Endothelial cell of umbilical vein (primary cell): ENCODE data around the gene NR6A1. TPM values are rescaled to one million over a fixed set of nuclear protein-coding genes. Genes with fewer than 3 reads are reported as not detected.

Experiments used
- BruUV-seq: library from RNA; stranded (reverse); fragments of 400-500 nt; replicated peaks from 2 replicates; lab custom pipeline; 2021; lab: Mats Ljungman, UMichigan
- CTCF ChIA-PET: fragments of 300-600, 350-600 bp; sonication (Branson Sonifier 250); formaldehyde crosslinking; loops from one replicate; lab custom pipeline; 2021; ENCODE audit warnings: antibody characterized with exemption, inconsistent platforms; lab: Charles Lee
- POLR2A ChIA-PET: fragments of 300-600, 350-600 bp; sonication (Branson Sonifier 250); formaldehyde crosslinking; loops from one replicate; lab custom pipeline; 2021; ENCODE audit warnings: antibody characterized with exemption, inconsistent platforms; lab: Charles Lee
- DNase-seq: peaks from one replicate; pipeline ENCODE4 v3.0.0-alpha.2; 2011; ENCODE audit warnings: low read depth, low spot score
- FAIRE-seq: peaks from 2 replicates; lab custom pipeline; 2011; peaks lifted over from hg19 to GRCh38; lab: Jason Lieb, UNC
- H2AFZ ChIP-seq: 2 replicates; pipeline ENCODE4 v1.6.0; 2012; ENCODE audit warnings: low read depth, low read length, control low read depth, inconsistent platforms
- H3K27ac ChIP-seq: 2 replicates; pipeline ENCODE4 v1.5.1; 2011; ENCODE audit warnings: low read depth, mild to moderate bottlenecking, control low read depth, low read length, moderate library complexity; ENCODE audit not compliant: insufficient read depth
- H3K27me3 ChIP-seq, 2 experiments: 2 replicates each; pipeline versions ENCODE4 v1.6.0 to v1.6.1; 2011; ENCODE audit warnings: low read length in 2 of 2, mixed read lengths in 1 of 2; ENCODE audit not compliant: control insufficient read depth in 2 of 2, insufficient read depth in 2 of 2
- H3K36me3 ChIP-seq, 2 experiments: 2 replicates in 1 of 2; 3 replicates in 1 of 2; pipeline ENCODE4 v1.5.1; 2011; ENCODE audit warnings: low read length in 2 of 2, mild to moderate bottlenecking in 1 of 2, moderate library complexity in 1 of 2; ENCODE audit not compliant: control insufficient read depth in 2 of 2, insufficient read depth in 2 of 2; ENCODE audit errors: extremely low read depth in 1 of 2
- H3K4me1 ChIP-seq: 3 replicates; pipeline ENCODE4 v1.5.1; 2011; ENCODE audit warnings: mild to moderate bottlenecking, low read length; ENCODE audit not compliant: control insufficient read depth, insufficient read depth; ENCODE audit errors: extremely low read depth
- H3K4me2 ChIP-seq: 2 replicates; pipeline ENCODE4 v1.6.1; 2011; ENCODE audit warnings: low read length, control low read depth, mixed read lengths; ENCODE audit not compliant: insufficient read depth
- H3K4me3 ChIP-seq, 3 experiments: fragments of 200-600 bp in 1 of 3; sonication (generic), shearing (Covaris generic) in 1 of 3; replicated peaks in 1 of 3; 2 replicates each; pipeline ENCODE4 v1.5.1; 2011 to 2016; ENCODE audit warnings: control low read depth in 3 of 3, low read length in 3 of 3, mild to moderate bottlenecking in 2 of 3, inconsistent platforms in 1 of 3, low read depth in 1 of 3, moderate library complexity in 1 of 3; ENCODE audit not compliant: insufficient read depth in 1 of 3
- H3K79me2 ChIP-seq: 2 replicates; pipeline ENCODE4 v1.6.0; 2012; ENCODE audit warnings: low read length, inconsistent platforms; ENCODE audit not compliant: control insufficient read depth, insufficient read depth
- H3K9ac ChIP-seq: replicated peaks from 2 replicates; pipeline ENCODE3; 2011; ENCODE audit warnings: low read length, control low read depth; ENCODE audit not compliant: insufficient read depth; ENCODE audit errors: extremely low read depth
- H3K9me1 ChIP-seq: replicated peaks from 3 replicates; pipeline ENCODE4 v1.6.0; 2011; ENCODE audit warnings: mild to moderate bottlenecking, low read length; ENCODE audit not compliant: control insufficient read depth, insufficient read depth; ENCODE audit errors: extremely low read depth
- H3K9me3 ChIP-seq: replicated peaks from 2 replicates; pipeline ENCODE4 v1.5.1; 2012; ENCODE audit warnings: low read length, inconsistent platforms; ENCODE audit not compliant: control insufficient read depth, insufficient read depth
- H4K20me1 ChIP-seq: replicated peaks from 2 replicates; pipeline ENCODE3; 2011; ENCODE audit warnings: mild to moderate bottlenecking, low read length; ENCODE audit not compliant: control insufficient read depth, insufficient read depth; ENCODE audit errors: extremely low read depth
- EZH2 ChIP-seq: IDR thresholded peaks from 2 replicates; pipeline ENCODE4 v1.6.1; 2012; ENCODE audit warnings: borderline replicate concordance, low read depth, mild to moderate bottlenecking, moderate library complexity, low read length, inconsistent platforms; ENCODE audit not compliant: severe bottlenecking
- FOS ChIP-seq: IDR thresholded peaks from 2 replicates; pipeline ENCODE4 v1.6.1; 2011; ENCODE audit warnings: mild to moderate bottlenecking, low read length, moderate library complexity, borderline replicate concordance; ENCODE audit not compliant: insufficient read depth
- GATA2 ChIP-seq: IDR thresholded peaks from 2 replicates; pipeline ENCODE4 v1.7.0; 2011; ENCODE audit warnings: low read depth, mild to moderate bottlenecking, moderate library complexity, mixed read lengths, low read length; ENCODE audit not compliant: insufficient read length, insufficient read depth
- JUN ChIP-seq: IDR thresholded peaks from 2 replicates; pipeline ENCODE4 v1.6.1; 2011; ENCODE audit warnings: borderline replicate concordance, low read depth; ENCODE audit not compliant: insufficient read length, insufficient read depth
- MAX ChIP-seq: IDR thresholded peaks from 2 replicates; pipeline ENCODE4 v1.6.1; 2011; ENCODE audit not compliant: insufficient read depth, insufficient read length
- MYC ChIP-seq: IDR thresholded peaks from one replicate; pipeline ENCODE4 v1.6.1; 2011; ENCODE audit warnings: mild to moderate bottlenecking, low read depth, low read length
- POLR2A ChIP-seq: IDR thresholded peaks from 2 replicates; pipeline ENCODE4 v1.6.1; 2012; ENCODE audit warnings: low read depth, mild to moderate bottlenecking, control low read depth, low read length
- POLR2AphosphoS5 ChIP-seq: IDR thresholded peaks from 2 replicates; pipeline ENCODE4 v1.6.1; 2012; ENCODE audit warnings: low read depth, mild to moderate bottlenecking, control low read depth, low read length, moderate library complexity; ENCODE audit not compliant: insufficient read depth
- dilution Hi-C: fragments of 300-500 bp; cut with MboI; formaldehyde crosslinking; loops from one replicate; pipeline ENCODE4 v1.15.0; 2019; ENCODE audit warnings: low sequenced_read_pairs; ENCODE audit not compliant: extremely low pct_ligation_motif_present
- intact Hi-C: fragments of 100-400 bp; cut with micrococcal nuclease; formaldehyde crosslinking; loops from one replicate; pipeline ENCODE4 v1.10.0; 2022
- polyA plus RNA-seq, 4 experiments: library from polyadenylated mRNA; depleted of rRNA in 3 of 4; stranded (reverse) in 3 of 4; unstranded in 1 of 4; fragments of >200 nt; gene quantifications; 2 replicates each; pipeline versions ENCODE4 v1.2.1 to v1.2.3, GENCODE V29; 2011 to 2012; ENCODE audit warnings: missing spikeins in 1 of 4
- total RNA-seq: library from RNA; stranded (reverse); gene quantifications from 2 replicates; pipeline ENCODE4 v1.2.3, GENCODE V29; 2021
- TF ChIP-seq, protein P1 (sequence below), 2 donors: IDR thresholded peaks; 1 replicate in 1 of 2; 2 replicates in 1 of 2; pipeline ENCODE4 v1.5.1; 2011; ENCODE audit warnings: low read length in 2 of 2, mild to moderate bottlenecking in 2 of 2, moderate library complexity in 2 of 2, control low read depth in 1 of 2, inconsistent platforms in 1 of 2, low read depth in 1 of 2; ENCODE audit not compliant: insufficient read depth in 1 of 2; ENCODE audit errors: extremely low read depth in 1 of 2

The NR6A1 gene
- total and polyA plus RNA-seq, 2 donors (not counting 3 experiments of a cell fraction or from before 2014, with no cell fraction given), result 0.17 to 1.2 TPM

DNA sequence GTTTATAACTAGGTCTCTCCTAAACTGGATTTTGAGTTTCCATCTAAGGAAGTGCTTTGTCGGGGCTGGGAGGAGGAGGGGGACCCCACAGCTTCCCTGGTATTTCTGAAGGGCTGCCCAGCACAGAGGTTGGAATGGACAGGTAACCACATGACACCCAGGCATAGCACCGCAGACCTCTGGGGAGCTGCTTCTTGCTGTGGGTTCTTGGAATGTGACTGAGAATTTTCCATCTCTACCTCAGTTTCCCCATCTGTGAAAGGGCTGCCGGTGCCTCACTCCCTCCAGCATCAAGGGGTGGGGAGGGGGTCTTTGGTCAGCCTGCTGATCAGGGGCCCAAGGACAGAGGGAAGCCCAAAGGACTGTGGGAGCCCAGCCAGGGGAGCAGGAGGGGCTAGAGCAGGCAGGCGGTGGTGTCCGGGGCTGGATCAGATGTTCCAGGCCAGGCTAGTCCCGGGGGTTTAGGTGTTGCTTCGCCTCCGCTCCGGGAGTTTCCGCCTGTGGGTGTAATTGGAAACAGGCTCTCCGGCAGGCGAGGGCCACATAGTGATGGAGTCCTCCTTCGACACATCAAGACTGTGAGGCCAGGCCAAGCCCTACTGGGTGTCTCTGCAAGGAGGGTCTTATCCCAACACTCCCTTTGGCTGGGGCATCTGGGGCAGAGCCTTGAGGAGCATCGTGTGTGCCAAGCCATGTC, 9.1 kb upstream of the NR6A1 start:
- FAIRE-seq (no peak), DNase-seq (no peak)
- no peak overlapping the region for H3K4me3 ChIP-seq
- no peaks in the 10 kb centered on the region for H3K9me3 ChIP-seq
- CTCF ChIA-PET, result interaction anchor here (0.6 to 11.2 kb wide), 13 partner anchors 9 to 592 kb away, joined by 3 to 967 read pairs (median 4); partner anchors contain the start of genes NR6A1, SCAI and WDR38
- no peaks in the 10 kb centered on the region for H3K36me3 ChIP-seq
- H3K79me2 ChIP-seq, result no peaks in the 10 kb centered on the region
- dilution Hi-C loops, result no loop called here
- TF ChIP-seq POLR2A (no peak), POLR2AphosphoS5 (no peak), MYC (no peak), JUN (no peak), GATA2 (no peak), EZH2 (no peak), FOS (no peak), MAX (no peak)
- TF ChIP-seq, protein P1, sequence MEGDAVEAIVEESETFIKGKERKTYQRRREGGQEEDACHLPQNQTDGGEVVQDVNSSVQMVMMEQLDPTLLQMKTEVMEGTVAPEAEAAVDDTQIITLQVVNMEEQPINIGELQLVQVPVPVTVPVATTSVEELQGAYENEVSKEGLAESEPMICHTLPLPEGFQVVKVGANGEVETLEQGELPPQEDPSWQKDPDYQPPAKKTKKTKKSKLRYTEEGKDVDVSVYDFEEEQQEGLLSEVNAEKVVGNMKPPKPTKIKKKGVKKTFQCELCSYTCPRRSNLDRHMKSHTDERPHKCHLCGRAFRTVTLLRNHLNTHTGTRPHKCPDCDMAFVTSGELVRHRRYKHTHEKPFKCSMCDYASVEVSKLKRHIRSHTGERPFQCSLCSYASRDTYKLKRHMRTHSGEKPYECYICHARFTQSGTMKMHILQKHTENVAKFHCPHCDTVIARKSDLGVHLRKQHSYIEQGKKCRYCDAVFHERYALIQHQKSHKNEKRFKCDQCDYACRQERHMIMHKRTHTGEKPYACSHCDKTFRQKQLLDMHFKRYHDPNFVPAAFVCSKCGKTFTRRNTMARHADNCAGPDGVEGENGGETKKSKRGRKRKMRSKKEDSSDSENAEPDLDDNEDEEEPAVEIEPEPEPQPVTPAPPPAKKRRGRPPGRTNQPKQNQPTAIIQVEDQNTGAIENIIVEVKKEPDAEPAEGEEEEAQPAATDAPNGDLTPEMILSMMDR (IDR thresholded peaks at IDR 0.05; ENCODE audit: extremely low read depth in 1 of 2, insufficient read depth in 1 of 2, low read depth in 1 of 2, low read length in 2 of 2), result no peak
- BruUV-seq, result no TSS peak
- no peaks in the 10 kb centered on the region for H4K20me1 ChIP-seq
- no peak overlapping the region for H3K9ac ChIP-seq
- H3K4me2 ChIP-seq, result no peak overlapping the region
- intact Hi-C loops, result no loop called here
- POLR2A ChIA-PET, result interaction anchor here (0.6 to 1.3 kb wide), 4 partner anchors 52 to 505 kb away, joined by 3 to 11 read pairs (median 6); partner anchors contain the start of gene ARPC5L
- H3K27ac ChIP-seq, result no peak overlapping the region
- no peak overlapping the region for H2AFZ ChIP-seq
- H3K9me1 ChIP-seq, result no peaks in the 10 kb centered on the region
- peaks cover 15% of the 10 kb centered on the region for H3K4me1 ChIP-seq
- peaks cover 0 to 7% of the 10 kb centered on the region in 2 experiments for H3K27me3 ChIP-seq
